ENCODE measurements around the gene H2BW1.
"Not testable (repeated sequence)": the region's sequence is repeated elsewhere in the genome, so short reads cannot be mapped to it uniquely, and the experiment has no call there.

- not testable (repeated sequence) for TF ChIP-seq CEBPB (IDR thresholded peaks at IDR 0.05; ENCODE audit: low read depth); POLR2A (IDR thresholded peaks at IDR 0.05; ENCODE audit: borderline replicate concordance, extremely low read depth, insufficient read depth, insufficient read length); ZFX (IDR thresholded peaks at IDR 0.05)
- TF ChIP-seq, protein P1, sequence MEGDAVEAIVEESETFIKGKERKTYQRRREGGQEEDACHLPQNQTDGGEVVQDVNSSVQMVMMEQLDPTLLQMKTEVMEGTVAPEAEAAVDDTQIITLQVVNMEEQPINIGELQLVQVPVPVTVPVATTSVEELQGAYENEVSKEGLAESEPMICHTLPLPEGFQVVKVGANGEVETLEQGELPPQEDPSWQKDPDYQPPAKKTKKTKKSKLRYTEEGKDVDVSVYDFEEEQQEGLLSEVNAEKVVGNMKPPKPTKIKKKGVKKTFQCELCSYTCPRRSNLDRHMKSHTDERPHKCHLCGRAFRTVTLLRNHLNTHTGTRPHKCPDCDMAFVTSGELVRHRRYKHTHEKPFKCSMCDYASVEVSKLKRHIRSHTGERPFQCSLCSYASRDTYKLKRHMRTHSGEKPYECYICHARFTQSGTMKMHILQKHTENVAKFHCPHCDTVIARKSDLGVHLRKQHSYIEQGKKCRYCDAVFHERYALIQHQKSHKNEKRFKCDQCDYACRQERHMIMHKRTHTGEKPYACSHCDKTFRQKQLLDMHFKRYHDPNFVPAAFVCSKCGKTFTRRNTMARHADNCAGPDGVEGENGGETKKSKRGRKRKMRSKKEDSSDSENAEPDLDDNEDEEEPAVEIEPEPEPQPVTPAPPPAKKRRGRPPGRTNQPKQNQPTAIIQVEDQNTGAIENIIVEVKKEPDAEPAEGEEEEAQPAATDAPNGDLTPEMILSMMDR (IDR thresholded peaks at IDR 0.05 in 2 of 3, conservative IDR thresholded peaks at IDR 0.05 in 1 of 3; ENCODE audit: borderline replicate concordance in 1 of 3, insufficient read depth in 1 of 3, low read depth in 2 of 3, low read length in 2 of 3): not testable (repeated sequence)
Measured at GRCh38 chrX:104054956-104055355, 41.4 kb upstream of the H2BW1 start.
